HG02973 (cell line): Measurements from ENCODE around the gene PTPRA.
"Not testable (repeated sequence)": the region's sequence is repeated elsewhere in the genome, so short reads cannot be mapped to it uniquely, and the experiment has no call there.

ENCODE experiments used
- ATAC-seq: cut with Tn5 transposase; IDR thresholded peaks from one replicate; pipeline ENCODE4 v1.9.1; 2021; ENCODE audit warnings: moderate library complexity; ENCODE audit not compliant: unreplicated experiment

The PTPRA gene

GRCh38 chr20:2888224-2888955 is 15.1 kb downstream of the PTPRA start:
- ATAC-seq, result no peak

- ATAC-seq, result no peak
These were observed 15.9 kb downstream of the PTPRA start for GRCh38 chr20:2889209-2889608.

GRCh38 chr20:2889797-2890196 is 16.5 kb downstream of the PTPRA start:
- ATAC-seq, result no peak

- no peak for ATAC-seq
These were observed 17.5 kb downstream of the PTPRA start for GRCh38 chr20:2890742-2891141.

- no peak for ATAC-seq
These were observed 18.1 kb downstream of the PTPRA start for GRCh38 chr20:2891343-2891742.

- no peak for ATAC-seq
These were observed 19.1 kb downstream of the PTPRA start for GRCh38 chr20:2892376-2892775.

- no peak for ATAC-seq
These were observed 20.9 kb downstream of the PTPRA start for GRCh38 chr20:2894221-2894620.

GRCh38 chr20:2895154-2895553 is 21.9 kb downstream of the PTPRA start:
- ATAC-seq, result not testable (repeated sequence)

GRCh38 chr20:2899243-2899642 is 26.0 kb downstream of the PTPRA start:
- no peak for ATAC-seq

GRCh38 chr20:2900845-2901592 is 27.7 kb downstream of the PTPRA start:
- no peak for ATAC-seq

- ATAC-seq, result no peak
These were observed 29.0 kb downstream of the PTPRA start for GRCh38 chr20:2902291-2902690.

- ATAC-seq, result no peak
These were observed 29.5 kb downstream of the PTPRA start for GRCh38 chr20:2902818-2903217.

- no peak for ATAC-seq
These were observed 30.4 kb downstream of the PTPRA start for GRCh38 chr20:2903686-2904085.

GRCh38 chr20:2907519-2907918 is 34.2 kb downstream of the PTPRA start:
- no peak for ATAC-seq

GRCh38 chr20:2909953-2910352 is 36.7 kb downstream of the PTPRA start:
- ATAC-seq, result no peak

- ATAC-seq, result no peak
These were observed 37.9 kb downstream of the PTPRA start for GRCh38 chr20:2911200-2911599.

GRCh38 chr20:2914160-2914559 is 40.9 kb downstream of the PTPRA start:
- no peak for ATAC-seq

- no peak for ATAC-seq
These were observed 44.0 kb downstream of the PTPRA start for GRCh38 chr20:2917266-2917665.

- no peak for ATAC-seq
These were observed 45.1 kb downstream of the PTPRA start for GRCh38 chr20:2918096-2919049.

- ATAC-seq, result no peak
These were observed 46.4 kb downstream of the PTPRA start for GRCh38 chr20:2919518-2920245.

- ATAC-seq, result no peak
These were observed 47.2 kb downstream of the PTPRA start for GRCh38 chr20:2920473-2920872.
